ENCODE results near the gene KLHL1. TPM values are rescaled to one million over a fixed set of nuclear protein-coding genes. Genes with fewer than 3 reads are reported as not detected.

The KLHL1 gene
- total and polyA plus RNA-seq, 2 donors from 2014 or later: 0.13 TPM; not detected in 1

DNA sequence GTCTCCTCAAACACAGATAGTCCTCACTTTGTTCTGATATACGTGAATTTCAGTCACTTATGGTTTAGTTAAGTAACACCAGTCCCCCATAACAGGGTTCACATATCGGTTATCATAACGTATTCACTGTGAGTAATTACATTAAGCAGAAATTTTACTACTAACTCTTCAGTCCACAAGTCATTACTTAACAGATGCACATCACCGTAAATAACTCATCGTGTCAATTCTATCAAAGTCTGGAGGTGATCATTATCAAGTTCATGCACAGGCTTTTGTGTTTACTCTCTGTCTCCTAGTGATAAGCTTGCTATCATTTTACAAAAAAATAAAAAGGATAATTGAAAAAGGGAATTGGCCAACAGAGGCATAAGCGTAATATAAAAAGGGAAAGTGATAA is 288.1 kb downstream of the KLHL1 start:
- H3K36me3 ChIP-seq (ENCODE audit: control insufficient read depth in 2 of 3, insufficient read depth in 3 of 3, low read length in 3 of 3): no peaks in the 10 kb centered on the region
- no peak overlapping the region for H3K27ac ChIP-seq (ENCODE audit: low read depth in 2 of 2, low read length in 2 of 2)
- no peak overlapping the region for H3K9ac ChIP-seq (ENCODE audit: low read length in 3 of 3)
- H3K27me3 ChIP-seq (ENCODE audit: control insufficient read depth, insufficient read depth, low read length): no peaks in the 10 kb centered on the region
- H3K9me3 ChIP-seq (ENCODE audit: control insufficient read depth in 2 of 3, insufficient read depth in 1 of 3, low read length in 3 of 3): no peaks in the 10 kb centered on the region
- intact Hi-C loops (cut with DNase I): no loop called here
- DNase-seq (no peak), FAIRE-seq (no peak)
- H3K4me3 ChIP-seq (ENCODE audit: low read length in 3 of 3): no peak overlapping the region
- no peaks in the 10 kb centered on the region for H3K4me1 ChIP-seq (ENCODE audit: control insufficient read depth in 2 of 3, insufficient read depth in 2 of 3, low read depth in 1 of 3, low read length in 3 of 3)
- TF ChIP-seq, protein P1, sequence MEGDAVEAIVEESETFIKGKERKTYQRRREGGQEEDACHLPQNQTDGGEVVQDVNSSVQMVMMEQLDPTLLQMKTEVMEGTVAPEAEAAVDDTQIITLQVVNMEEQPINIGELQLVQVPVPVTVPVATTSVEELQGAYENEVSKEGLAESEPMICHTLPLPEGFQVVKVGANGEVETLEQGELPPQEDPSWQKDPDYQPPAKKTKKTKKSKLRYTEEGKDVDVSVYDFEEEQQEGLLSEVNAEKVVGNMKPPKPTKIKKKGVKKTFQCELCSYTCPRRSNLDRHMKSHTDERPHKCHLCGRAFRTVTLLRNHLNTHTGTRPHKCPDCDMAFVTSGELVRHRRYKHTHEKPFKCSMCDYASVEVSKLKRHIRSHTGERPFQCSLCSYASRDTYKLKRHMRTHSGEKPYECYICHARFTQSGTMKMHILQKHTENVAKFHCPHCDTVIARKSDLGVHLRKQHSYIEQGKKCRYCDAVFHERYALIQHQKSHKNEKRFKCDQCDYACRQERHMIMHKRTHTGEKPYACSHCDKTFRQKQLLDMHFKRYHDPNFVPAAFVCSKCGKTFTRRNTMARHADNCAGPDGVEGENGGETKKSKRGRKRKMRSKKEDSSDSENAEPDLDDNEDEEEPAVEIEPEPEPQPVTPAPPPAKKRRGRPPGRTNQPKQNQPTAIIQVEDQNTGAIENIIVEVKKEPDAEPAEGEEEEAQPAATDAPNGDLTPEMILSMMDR (IDR thresholded peaks at IDR 0.05; ENCODE audit: borderline replicate concordance, extremely low read depth, insufficient read depth): no peak

DNA sequence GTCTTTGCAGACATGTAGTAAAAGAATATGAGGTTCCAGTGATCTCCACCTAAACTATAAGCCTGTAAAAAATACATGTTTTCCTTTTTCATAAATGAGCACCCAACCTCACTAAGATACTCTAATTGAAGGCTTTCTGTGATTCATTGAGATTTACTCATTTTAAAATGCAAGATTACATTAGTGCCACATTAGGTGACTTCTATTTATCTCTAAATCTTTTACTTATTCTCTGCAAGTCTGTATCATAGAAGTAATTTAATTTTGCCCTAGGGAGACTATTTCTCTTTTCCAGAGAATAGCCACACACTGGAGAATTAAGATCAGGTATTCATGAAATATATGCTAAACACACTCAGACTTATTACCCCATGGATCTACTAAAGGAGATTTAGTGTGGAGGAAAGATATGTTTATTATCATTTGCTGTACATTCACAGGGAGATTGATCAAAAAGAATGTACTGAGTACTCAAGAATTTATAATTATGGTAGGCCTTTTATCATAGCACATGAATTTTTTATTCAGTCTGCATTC is 290.9 kb downstream of the KLHL1 start:
- intact Hi-C loops (cut with DNase I): no loop called here
- Histone ChIP-seq H3K9ac (ENCODE audit: low read length in 3 of 3) (no peak overlapping the region), H3K27ac (ENCODE audit: low read depth in 2 of 2, low read length in 2 of 2) (no peak overlapping the region), H3K36me3 (ENCODE audit: control insufficient read depth in 2 of 3, insufficient read depth in 3 of 3, low read length in 3 of 3) (no peaks in the 10 kb centered on the region), H3K4me1 (ENCODE audit: control insufficient read depth in 2 of 3, insufficient read depth in 2 of 3, low read depth in 1 of 3, low read length in 3 of 3) (no peaks in the 10 kb centered on the region), H3K9me3 (ENCODE audit: control insufficient read depth in 2 of 3, insufficient read depth in 1 of 3, low read length in 3 of 3) (no peaks in the 10 kb centered on the region), H3K27me3 (ENCODE audit: control insufficient read depth, insufficient read depth, low read length) (no peaks in the 10 kb centered on the region), H3K4me3 (ENCODE audit: low read length in 3 of 3) (no peak overlapping the region)
- DNase-seq (no peak), FAIRE-seq (no peak)
- TF ChIP-seq, protein P1 (IDR thresholded peaks at IDR 0.05; ENCODE audit: borderline replicate concordance, extremely low read depth, insufficient read depth): no peak

DNA sequence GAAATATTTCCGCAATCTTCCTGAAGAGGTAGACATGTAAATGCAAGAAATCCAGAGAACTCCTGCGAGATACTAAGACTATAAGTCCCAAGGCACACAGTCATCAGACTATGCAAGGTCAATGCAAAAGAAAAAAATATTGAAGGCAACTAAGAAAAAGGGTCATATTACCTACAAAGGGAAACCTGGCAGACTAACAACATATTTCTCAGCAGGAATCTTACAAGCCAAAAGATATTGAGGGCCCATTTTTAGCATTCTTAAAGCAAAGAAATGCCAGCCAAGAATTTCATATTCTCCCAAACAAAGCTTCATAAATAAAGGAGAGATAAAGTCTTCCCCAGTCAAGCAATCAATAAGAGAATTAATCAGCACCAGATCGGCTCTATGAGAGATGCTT is 299.1 kb downstream of the KLHL1 start:
- Histone ChIP-seq H3K27ac (ENCODE audit: low read depth in 2 of 2, low read length in 2 of 2) (no peak overlapping the region), H3K36me3 (ENCODE audit: control insufficient read depth in 2 of 3, insufficient read depth in 3 of 3, low read length in 3 of 3) (no peaks in the 10 kb centered on the region), H3K9ac (ENCODE audit: low read length in 3 of 3) (no peak overlapping the region), H3K9me3 (ENCODE audit: control insufficient read depth in 2 of 3, insufficient read depth in 1 of 3, low read length in 3 of 3) (no peaks in the 10 kb centered on the region), H3K4me1 (ENCODE audit: control insufficient read depth in 2 of 3, insufficient read depth in 2 of 3, low read depth in 1 of 3, low read length in 3 of 3) (no peaks in the 10 kb centered on the region), H3K4me3 (ENCODE audit: low read length in 3 of 3) (no peak overlapping the region), H3K27me3 (ENCODE audit: control insufficient read depth, insufficient read depth, low read length) (no peaks in the 10 kb centered on the region)
- TF ChIP-seq, protein P1 (IDR thresholded peaks at IDR 0.05; ENCODE audit: borderline replicate concordance, extremely low read depth, insufficient read depth): no peak
- intact Hi-C loops (cut with DNase I): no loop called here
- DNase-seq (no peak), FAIRE-seq (no peak)

DNA sequence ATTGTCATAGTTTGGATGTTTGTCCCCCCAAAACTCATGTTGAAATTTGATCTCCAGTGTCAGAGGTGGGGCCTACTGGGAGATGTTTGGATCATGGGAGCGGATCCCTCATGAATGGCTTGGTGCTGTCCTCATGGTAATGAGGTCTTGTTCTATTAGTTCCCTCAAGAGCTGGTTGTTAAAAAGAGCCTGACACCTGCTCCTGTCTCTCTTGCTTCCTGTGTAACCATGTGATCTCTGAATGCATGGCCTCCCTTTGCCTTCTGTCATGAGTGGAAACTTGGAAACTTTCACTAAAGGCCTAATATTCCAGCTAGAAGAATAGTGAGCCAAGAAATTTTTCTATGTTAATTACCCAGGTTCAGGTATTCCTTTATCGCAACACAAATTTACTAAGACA is 312.0 kb downstream of the KLHL1 start:
- intact Hi-C loops (cut with DNase I): no loop called here
- FAIRE-seq: no peak
- TF ChIP-seq, protein P1 (IDR thresholded peaks at IDR 0.05; ENCODE audit: borderline replicate concordance, extremely low read depth, insufficient read depth): no peak

More for the DNA sequence above, 312.0 kb downstream of the KLHL1 start:
- Histone ChIP-seq H3K4me1 (ENCODE audit: control insufficient read depth in 2 of 3, insufficient read depth in 2 of 3, low read depth in 1 of 3, low read length in 3 of 3) (no peaks in the 10 kb centered on the region), H3K27me3 (ENCODE audit: control insufficient read depth, insufficient read depth, low read length) (no peaks in the 10 kb centered on the region), H3K4me3 (ENCODE audit: low read length in 3 of 3) (no peak overlapping the region), H3K27ac (ENCODE audit: low read depth in 2 of 2, low read length in 2 of 2) (no peak overlapping the region), H3K36me3 (ENCODE audit: control insufficient read depth in 2 of 3, insufficient read depth in 3 of 3, low read length in 3 of 3) (no peaks in the 10 kb centered on the region), H3K9me3 (ENCODE audit: control insufficient read depth in 2 of 3, insufficient read depth in 1 of 3, low read length in 3 of 3) (no peaks in the 10 kb centered on the region), H3K9ac (ENCODE audit: low read length in 3 of 3) (no peak overlapping the region)
- no peak for DNase-seq
